Activated T-helper 17 cell treated with anti-CD3 and anti-CD28 coated beads, Interleukin-2, amount 50 U/mL, for 72 hours (primary cell): Measurements from ENCODE around the gene YIPF5. TPM values are rescaled to one million over a fixed set of nuclear protein-coding genes. Genes with fewer than 3 reads are reported as not detected.

Experiments used
- ATAC-seq: fragments of 150-1000 bp; cut with Tn5 transposase; replicated peaks from 2 replicates; pipeline ENCODE4 v1.10.0; 2021; ENCODE audit warnings: mild to moderate bottlenecking, moderate library complexity
- H3K27ac Mint-ChIP-seq: one replicate; pipeline ENCODE4 v1.8.0; 2022; ENCODE audit warnings: mixed read lengths
- H3K27me3 Mint-ChIP-seq: one replicate; pipeline ENCODE4 v1.8.0; 2022; ENCODE audit warnings: mixed read lengths
- H3K36me3 Mint-ChIP-seq: one replicate; pipeline ENCODE4 v1.8.0; 2022; ENCODE audit warnings: low read depth, mild to moderate bottlenecking, mixed read lengths
- H3K4me1 Mint-ChIP-seq: one replicate; pipeline ENCODE4 v1.8.0; 2022; ENCODE audit warnings: mixed read lengths
- H3K4me3 Mint-ChIP-seq: one replicate; pipeline ENCODE4 v1.8.0; 2022; ENCODE audit warnings: mild to moderate bottlenecking, mixed read lengths
- H3K9me3 Mint-ChIP-seq: one replicate; pipeline ENCODE4 v1.8.0; 2022; ENCODE audit warnings: mixed read lengths
- total RNA-seq, 2 donors: library from RNA; stranded (reverse); gene quantifications; one replicate each; pipeline ENCODE4 v1.2.3, GENCODE V29; 2022

YIPF5 gene
- total RNA-seq, 2 donors from 2014 or later: 51.4 to 52.0 TPM

- H3K27me3 Mint-ChIP-seq: peaks cover 11% of the 10 kb centered on the region
- ATAC-seq: no peak
- no peaks in the 10 kb centered on the region for H3K36me3 Mint-ChIP-seq
- no peak overlapping the region for H3K4me3 Mint-ChIP-seq
- H3K27ac Mint-ChIP-seq: no peak overlapping the region
- no peaks in the 10 kb centered on the region for H3K4me1 Mint-ChIP-seq
- H3K9me3 Mint-ChIP-seq: peaks cover under 1% of the 10 kb centered on the region
These were observed 45.2 kb downstream of the YIPF5 start for GRCh38 chr5:144125163-144125726.

DNA sequence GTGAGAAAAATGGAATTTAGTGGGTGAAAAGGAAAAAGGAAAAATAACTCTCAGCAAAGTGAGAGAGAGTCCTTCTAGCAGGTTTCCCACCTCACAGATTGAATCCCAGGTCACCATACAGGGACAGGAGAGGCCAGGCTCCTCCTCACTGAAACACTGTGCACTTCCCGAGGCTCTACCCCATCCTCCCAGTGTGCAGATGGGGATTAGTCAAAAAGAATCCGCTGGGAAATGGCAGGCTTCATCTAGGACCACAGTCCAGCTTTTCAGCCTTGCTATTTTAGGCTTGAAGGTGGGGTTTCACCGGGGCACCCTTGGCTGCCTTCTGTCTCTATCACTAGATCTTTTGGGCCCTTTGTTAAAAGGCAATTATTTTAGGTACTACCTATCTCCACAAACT, 47.8 kb downstream of the YIPF5 start:
- peaks cover 3% of the 10 kb centered on the region for H3K9me3 Mint-ChIP-seq
- ATAC-seq: no peak
- H3K36me3 Mint-ChIP-seq: no peaks in the 10 kb centered on the region
- no peak overlapping the region for H3K4me3 Mint-ChIP-seq
- peaks cover 11% of the 10 kb centered on the region for H3K27me3 Mint-ChIP-seq
- H3K27ac Mint-ChIP-seq: no peak overlapping the region
- H3K4me1 Mint-ChIP-seq: no peaks in the 10 kb centered on the region

DNA sequence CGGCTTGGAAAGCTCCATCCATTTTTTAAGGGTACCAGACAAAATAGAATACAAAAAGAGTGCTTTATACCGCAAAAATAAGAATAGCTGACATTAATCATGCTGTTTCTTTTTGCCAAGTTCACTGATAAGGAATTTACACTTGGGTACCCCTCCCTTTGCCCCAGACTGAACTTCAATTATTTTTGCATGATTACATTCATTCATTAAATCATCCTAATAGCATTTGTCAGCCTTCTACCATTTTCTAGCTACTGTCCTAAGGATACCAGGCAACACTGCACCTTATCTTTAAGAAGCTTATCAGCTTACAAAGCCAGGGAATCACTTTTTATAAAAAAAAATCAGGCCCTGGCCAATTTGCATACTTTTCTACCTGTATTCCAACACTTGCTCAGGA, 48.4 kb downstream of the YIPF5 start:
- H3K36me3 Mint-ChIP-seq: no peaks in the 10 kb centered on the region
- peaks cover 11% of the 10 kb centered on the region for H3K27me3 Mint-ChIP-seq
- no peak for ATAC-seq
- H3K9me3 Mint-ChIP-seq: peaks cover 3% of the 10 kb centered on the region
- H3K4me3 Mint-ChIP-seq: no peak overlapping the region
- no peaks in the 10 kb centered on the region for H3K4me1 Mint-ChIP-seq
- no peak overlapping the region for H3K27ac Mint-ChIP-seq

- Mint-ChIP-seq H3K36me3 (no peaks in the 10 kb centered on the region), H3K9me3 (peaks cover 3% of the 10 kb centered on the region), H3K4me3 (no peak overlapping the region), H3K27ac (no peak overlapping the region), H3K4me1 (no peaks in the 10 kb centered on the region), H3K27me3 (peaks cover 11% of the 10 kb centered on the region)
- ATAC-seq: no peak
These were observed 48.9 kb downstream of the YIPF5 start for GRCh38 chr5:144121577-144121976.

GRCh38 chr5:144120661-144121180, 49.7 kb downstream of the YIPF5 start:
- H3K27me3 Mint-ChIP-seq: peaks cover 9% of the 10 kb centered on the region
- ATAC-seq: no peak
- H3K4me3 Mint-ChIP-seq: no peak overlapping the region
- no peaks in the 10 kb centered on the region for H3K36me3 Mint-ChIP-seq
- H3K9me3 Mint-ChIP-seq: peaks cover 3% of the 10 kb centered on the region
- H3K4me1 Mint-ChIP-seq: no peaks in the 10 kb centered on the region
- no peak overlapping the region for H3K27ac Mint-ChIP-seq

GRCh38 chr5:144117412-144117811, 53.0 kb downstream of the YIPF5 start:
- H3K4me3 Mint-ChIP-seq: no peak overlapping the region
- no peaks in the 10 kb centered on the region for H3K4me1 Mint-ChIP-seq
- no peak for ATAC-seq
- no peaks in the 10 kb centered on the region for H3K36me3 Mint-ChIP-seq
- H3K27ac Mint-ChIP-seq: no peak overlapping the region
- H3K27me3 Mint-ChIP-seq: no peaks in the 10 kb centered on the region
- H3K9me3 Mint-ChIP-seq: peaks cover 3% of the 10 kb centered on the region

- no peak for ATAC-seq
- Mint-ChIP-seq H3K4me3 (no peak overlapping the region), H3K4me1 (no peaks in the 10 kb centered on the region), H3K27me3 (no peaks in the 10 kb centered on the region), H3K36me3 (no peaks in the 10 kb centered on the region), H3K27ac (no peak overlapping the region), H3K9me3 (no peaks in the 10 kb centered on the region)
These were observed 55.9 kb downstream of the YIPF5 start for GRCh38 chr5:144114571-144114970.

Other genes starting within 250 kb of the YIPF5 start
- under 1 TPM; 0.11 to 0.40 TPM for gene KCTD16, start 214 bp upstream of the YIPF5 start, total RNA-seq